Ecto neural progenitor cell (in vitro differentiated cells): Measurements from ENCODE around the gene TFEB.
A peak's percentile ranks its signal among the peaks of the same experiment; 100 is the strongest.

Experiments
- DNase-seq: peaks from one replicate; pipeline ENCODE4 v3.0.0-alpha.2; 2018; ENCODE audit warnings: low spot score

TFEB gene

DNA sequence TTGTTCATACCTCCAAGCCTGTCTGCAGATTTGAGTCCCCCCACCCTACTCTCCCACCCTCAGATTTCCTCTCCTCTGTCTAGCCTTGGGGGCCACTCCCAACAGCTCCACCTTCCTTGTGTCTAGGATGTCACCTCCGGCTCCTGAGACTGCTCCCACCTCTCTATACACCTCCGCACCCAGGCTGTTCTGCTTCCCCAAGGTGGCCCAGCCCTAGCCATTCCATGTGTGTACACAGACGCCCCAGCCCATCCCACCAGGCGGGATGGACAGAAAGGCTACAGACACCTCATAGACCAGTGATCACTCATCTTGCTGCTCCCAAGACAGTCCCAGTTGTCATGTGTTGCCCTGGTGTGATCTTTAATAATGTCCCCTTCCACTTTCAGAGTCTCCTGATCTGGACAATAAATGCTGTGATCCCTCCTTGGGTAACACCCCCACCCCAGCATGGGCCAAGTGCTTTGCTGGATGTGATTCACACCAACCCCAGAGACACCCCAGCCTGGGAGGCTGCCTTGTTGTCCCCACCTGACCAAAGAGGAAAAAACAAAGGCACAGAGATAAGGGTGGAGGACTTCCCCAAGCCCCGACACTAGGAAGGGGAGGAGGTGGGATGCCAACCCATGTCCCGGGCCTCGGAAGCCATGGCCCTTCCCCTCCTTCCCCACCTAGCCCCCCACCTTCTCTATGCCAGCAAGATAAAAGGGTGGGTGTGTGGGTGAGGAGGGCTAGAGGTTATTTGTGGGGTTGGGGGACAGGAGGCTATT lies 61.0 kb downstream of the TFEB start:
- DNase-seq = no peak

DNA sequence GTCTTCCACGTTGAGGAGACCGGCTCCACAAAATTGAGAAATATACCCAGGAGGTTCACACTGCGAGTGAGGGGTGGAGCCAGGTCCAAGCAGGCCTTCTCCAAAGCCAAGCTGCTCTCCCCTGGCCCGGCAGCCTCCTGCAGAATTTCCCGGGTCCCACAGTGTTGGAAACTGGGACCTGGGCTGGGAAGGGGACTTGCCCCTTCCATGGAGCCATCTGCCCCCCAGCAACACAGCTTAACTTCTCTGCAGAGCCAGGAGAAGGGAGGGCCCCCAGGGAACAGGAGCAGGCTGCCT lies 61.8 kb downstream of the TFEB start:
- DNase-seq = no peak

DNA sequence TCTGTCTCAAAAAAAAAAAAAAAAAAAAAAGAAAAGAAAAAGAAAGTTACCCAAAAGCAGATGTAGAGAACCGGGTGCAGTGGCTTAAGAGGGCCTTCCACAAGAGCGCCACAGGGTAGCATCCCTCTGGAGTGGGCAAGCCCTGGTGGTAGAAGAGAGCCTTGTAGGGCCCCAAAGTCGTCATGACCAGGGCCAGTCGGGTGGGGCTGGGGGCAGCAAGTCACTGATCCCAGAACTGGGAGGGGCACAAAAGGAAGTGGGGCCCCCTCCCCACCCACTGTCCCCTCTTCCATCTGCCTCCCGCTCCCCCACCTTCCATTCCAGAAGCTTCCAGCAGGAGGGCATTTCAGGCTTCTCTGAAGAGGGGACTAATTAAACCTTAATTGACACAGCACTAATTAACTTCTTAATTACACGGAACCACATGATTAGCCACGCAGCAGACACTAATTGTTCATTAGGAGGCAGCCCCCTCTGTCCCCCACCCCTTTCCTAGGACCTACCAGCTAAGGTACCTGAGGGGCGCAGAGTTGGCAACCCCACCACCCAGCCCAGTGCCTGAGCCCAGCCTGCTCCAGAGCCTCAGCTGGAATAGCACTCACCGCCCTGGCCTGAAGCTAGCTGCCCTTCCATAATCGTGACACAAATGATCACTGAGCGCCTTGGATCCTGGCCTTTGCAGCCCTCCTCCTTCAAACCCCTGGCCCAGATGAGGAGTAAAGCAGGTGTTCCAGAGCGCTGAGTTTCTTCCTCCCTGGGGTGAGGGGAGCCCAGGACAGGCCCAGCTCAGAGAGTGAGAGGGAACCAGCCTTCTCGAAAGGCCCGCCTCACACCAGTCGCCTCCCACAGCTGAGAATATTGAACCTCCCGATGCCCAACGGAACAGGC lies 62.3 kb downstream of the TFEB start:
- DNase-seq = no peak

DNA sequence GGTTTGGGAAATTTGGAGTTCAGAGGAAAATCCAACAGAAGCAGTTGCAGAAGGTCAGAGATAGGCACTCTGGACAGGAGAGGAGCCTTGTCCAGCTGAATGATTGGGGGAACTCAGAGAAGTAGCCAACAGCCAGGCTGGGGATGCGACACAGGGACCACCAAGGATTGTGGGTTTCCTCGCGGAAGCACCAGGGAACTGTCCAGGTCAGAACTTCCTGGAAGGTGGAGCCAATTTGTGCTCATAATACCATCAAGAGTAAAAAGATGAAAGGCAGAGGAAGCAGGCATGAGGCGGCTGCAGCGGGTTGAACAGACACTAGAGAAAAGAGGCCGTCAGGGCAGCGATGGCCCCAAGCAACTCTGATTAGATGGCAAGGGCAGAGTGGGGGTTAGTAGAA lies 63.4 kb downstream of the TFEB start:
- DNase-seq = no peak

DNA sequence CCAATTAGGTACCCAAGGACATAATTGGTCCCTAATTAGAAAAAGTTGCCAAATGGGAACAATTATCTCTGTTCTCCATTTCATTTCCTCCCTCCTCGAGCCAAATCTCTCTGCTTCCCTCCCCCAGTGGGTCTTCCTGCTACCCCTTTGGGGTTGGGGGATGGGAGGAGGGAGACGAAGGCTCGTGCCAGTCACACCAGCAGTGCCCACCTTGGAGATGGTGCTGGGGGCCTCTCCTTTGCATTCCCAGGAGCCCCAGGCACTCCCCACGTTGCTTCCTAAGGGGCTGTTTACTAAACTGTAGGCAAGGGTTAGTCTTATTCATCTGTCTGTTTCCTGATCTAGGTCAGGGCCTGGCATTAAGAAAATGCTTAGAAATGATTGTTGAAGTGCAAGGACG lies 64.0 kb downstream of the TFEB start:
- no peak for DNase-seq

DNA sequence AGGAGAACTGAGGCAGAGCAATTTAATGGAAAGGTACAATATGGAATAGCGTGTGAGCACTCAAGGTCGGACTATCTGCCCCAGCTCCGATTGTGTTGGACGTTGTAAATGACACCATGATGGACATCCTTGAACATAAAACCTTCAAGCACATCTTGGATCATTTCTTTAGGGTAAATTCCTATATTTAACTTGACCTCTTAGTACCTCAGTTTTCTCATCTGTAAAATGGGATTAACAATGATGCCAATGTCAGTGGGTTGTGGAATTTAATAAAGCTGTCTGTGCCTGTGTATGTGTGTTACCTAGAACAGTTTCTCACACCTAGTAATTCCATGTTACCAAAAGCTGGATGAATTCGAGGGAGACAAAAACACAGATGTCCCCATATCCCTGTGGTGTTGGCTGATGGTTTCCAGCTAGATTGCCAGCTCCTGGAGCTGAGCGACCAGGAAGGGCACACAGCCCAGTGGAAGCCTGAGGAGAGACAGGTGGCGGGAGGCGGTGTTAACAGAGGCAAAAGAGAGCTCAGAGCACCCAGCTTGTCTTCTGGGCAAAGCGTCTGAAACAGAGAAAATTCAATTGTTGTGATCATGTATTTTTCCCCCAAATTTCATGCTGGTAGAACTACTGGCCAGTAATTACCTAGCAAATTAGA lies 64.6 kb downstream of the TFEB start:
- DNase-seq = no peak

DNA sequence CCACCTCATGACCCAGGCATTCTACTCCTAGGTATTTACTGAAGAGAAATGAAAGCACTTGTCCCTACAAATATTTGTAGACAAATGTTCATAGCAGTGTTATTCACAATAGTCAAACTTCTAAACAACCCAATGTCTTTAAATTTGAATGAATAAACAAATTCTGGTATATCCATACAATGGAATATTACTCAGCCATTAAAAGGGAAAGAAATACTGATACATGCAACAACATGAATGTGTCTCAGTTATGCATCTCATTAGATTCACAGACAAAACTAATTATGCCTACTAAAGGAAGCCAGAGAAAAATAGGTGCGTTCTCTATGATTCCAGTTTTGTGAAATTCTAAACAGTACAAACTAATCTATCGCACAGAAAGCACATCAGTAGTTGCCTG lies 66.4 kb downstream of the TFEB start:
- DNase-seq = no peak

DNA sequence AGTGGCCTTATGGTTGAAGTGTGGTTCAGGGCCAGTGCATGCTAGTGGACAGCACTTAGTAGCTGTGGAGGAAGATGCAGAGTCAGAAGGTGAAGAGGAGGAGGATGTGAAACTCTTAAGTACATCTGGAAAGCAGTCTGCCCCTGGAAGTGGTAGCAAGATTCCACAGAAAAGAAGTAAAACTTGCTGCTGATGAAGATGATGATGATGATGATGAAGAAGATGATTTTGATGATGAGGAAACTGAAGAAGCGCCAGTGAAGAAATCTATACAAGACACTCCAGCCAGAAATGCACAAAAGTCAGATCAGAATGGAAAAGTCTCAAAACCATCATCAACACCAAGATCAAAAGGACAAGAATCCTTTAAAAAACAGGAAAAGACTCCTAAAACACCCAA lies 68.2 kb downstream of the TFEB start:
- DNase-seq = no peak

DNA sequence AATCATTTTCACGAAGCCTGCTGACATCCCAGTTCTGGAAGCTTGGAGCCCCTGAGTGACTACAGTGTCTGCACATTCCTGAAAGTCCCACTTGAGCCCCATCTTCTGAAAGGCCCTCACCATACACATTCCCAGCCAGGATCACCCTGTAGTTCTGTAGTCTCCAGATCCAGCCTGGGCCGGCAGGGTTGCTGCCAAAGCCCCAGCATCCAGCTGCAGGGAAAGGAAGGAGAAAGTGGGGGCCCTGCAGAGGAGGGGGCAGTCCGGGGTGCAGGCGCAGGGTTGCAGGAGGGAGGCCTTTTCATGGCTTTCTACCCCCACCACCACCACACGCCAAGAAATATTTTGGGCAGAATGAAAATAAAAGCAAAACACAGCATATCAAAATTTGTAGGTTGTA lies 71.1 kb downstream of the TFEB start:
- no peak for DNase-seq

DNA sequence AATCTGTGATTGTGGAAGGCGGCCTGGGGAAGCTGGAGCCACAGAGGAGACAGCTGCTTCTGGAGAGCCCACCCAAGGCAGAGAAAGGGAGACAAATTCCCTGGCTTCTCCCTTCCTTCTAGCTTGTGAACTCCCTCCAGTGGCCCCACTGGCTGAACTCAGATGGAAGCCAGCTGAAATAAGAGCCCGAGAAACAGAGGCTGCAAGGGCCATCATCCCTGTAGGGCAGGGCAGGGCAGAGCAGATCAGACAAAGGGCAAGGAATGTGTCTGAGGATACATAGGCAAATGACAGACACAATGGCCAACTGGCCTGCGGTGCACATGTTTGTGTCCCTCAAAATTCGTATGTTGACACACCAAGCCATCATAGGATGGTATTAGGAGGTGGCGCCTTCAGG lies 71.8 kb downstream of the TFEB start:
- peak; percentile 50 for DNase-seq

DNA sequence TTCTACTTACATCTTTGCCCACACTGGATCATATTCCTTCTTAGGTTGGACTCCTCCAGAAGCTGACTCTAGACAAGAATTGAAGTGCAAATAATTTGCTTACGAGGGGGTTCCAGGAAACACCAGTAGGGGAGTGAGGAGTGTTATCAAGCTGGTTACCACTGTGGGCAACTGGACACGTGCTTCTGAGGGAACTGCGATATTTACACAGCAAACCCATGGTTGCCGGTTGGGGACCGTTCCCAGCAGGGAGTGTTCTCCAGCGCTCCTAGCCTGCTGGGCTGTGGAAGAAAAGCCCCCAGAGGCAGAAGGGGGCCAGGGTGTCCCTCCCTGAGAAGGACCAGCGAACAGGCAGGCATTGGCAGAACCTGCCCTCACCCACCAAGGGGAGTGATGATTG lies 75.5 kb downstream of the TFEB start:
- no peak for DNase-seq

DNA sequence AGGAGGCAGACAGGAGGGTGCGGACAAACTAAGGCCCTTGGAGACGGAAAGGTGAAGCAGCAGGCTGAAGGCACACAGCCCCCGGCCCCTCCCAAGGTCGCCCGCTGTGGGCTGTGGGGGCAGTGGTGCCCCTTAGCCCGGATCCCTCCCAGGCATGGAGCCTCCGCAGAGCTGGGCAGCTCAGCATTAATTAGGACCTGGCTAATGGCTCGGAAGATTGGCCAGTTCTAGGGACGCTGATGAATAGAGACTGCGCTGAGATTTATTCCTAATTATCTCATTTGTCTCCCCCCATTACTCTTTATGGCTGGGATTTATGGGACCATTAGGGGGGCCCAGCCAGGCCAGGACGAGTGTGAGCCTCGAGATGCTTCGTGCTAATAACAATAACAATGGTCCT lies 76.8 kb downstream of the TFEB start:
- no peak for DNase-seq

DNA sequence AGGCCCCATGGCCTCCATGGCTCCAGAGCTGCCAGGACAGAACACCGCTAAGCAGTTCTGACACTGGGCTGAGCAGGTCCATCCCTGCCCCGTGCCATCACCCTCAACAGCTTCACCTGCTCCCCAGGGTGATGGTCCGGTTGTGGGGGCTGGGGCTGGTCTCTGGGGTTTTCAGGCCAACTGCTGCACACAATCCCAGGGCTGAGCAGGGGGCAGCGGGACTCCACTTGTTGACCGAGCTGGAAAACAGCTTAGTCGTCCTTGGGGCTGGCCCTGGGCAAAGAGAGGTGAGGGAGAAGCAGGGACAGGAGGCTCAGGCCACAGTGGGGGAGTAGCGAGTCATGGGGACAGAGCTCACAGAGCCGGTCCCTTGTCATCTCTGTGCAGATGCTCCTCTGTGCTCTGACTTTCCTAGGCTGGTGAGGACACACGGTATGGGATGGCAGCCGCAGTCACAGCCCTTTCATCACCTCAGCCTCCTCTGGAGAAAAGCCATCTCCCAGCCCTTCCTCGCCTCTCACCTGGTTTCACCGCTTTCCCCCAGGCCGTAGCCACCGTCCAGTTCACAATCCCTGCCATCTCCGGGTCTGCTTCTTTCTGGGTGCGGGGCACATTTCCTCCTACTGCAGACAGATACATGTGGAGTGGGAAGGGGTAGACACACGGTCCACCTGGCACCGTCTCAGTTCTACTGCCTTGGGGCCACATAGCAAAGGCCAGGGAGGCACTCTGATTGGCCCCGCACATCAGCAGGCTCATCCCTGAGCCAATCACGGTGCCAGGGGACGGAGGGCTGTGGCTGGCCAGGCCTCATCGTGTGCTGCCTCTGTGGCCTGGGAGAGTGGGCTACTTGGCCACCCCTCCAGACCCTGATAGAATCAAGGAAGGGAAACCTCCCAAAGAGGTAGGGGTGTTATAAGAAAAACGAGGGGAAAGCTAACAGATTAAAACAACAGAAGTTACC lies 78.0 kb downstream of the TFEB start:
- DNase-seq = no peak

DNA sequence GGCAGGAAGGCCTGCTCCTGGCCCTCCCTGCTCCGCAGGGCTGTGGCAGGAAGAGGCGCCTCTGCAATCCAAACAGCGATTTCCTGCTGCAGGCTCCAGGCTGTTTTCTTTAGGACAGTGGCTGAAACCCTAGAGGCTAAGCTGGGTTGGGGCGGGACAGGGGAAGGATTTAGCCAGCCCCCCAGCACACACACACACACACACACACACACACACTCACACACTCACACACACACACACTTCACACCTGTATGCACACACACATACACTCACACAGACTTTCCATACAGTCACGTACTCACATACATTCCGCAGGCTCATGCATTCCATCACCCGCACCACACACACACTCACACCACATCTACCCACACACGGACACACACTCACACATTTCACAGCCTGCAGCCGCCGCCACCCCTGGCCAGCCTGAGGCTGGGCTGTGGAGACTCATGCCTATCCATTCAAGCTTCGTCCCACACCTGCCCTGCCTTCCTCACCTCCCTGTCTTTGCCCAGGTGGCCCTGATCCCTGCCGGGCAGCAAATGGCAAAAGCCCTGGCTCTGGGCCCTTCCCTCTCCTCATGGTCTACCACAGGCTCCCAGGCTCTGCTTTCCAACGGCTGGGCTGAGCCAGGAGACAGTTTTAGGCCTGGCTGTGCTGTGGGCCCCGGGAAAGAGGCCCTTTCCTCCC lies 79.3 kb downstream of the TFEB start:
- DNase-seq = no peak

DNA sequence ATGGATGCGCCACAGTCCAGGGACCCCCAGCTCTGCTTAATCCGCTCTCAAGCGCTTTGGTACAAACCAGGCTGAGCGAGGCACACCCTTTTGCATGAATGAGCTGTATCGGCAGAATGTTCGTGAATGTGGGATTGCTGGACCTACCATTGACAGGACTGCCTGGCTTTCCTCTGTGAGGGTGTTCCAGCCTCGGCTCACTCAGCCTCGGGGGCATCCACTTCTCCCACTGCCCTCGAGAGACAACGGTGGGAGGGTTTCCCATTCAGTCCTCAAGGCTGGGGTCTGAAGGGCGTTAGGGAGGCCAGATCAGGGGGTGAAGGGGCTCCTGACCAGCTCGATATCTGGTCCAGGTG lies 79.8 kb downstream of the TFEB start:
- DNase-seq = no peak

DNA sequence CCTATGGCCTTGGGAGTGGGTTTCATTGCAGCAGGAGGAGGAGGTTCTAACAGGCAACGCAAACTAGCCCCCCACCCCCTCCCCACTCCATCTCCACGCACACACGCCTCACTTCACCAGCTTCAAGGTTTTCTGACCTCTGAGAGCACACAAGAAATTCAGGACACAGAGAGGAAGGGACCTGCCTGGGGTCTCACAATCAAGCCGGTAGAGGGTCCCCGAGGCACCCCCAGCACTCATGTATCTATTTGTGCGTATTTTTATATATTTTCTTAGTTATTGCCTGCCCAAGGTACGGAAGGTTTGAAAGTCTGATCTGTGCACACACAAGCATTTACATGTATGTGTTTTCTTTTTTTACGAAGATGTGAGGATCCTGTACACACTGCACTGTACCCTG lies 80.2 kb downstream of the TFEB start:
- no peak for DNase-seq

DNA sequence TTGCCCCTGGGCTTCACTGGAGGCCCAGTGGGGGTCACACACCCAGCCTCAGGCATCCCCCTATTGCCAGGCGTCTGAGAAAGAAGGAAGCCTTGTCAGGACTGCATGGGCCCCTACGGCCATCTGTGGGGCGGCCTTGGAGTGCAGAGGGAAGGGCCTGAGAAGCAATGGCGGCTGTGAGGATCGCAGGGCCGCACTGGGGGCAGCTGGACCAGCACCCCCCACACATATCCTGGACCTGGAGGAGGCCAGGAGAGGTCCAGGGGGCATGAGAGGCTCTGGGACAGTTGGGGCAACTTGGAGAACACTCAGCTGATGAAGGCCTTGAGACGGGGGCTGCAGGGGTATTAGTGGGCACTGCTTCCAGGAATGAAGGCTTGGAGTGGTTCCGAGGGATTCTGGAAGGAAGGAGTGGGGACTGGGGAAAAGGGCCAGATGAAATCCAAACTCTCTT lies 80.7 kb downstream of the TFEB start:
- DNase-seq = no peak

DNA sequence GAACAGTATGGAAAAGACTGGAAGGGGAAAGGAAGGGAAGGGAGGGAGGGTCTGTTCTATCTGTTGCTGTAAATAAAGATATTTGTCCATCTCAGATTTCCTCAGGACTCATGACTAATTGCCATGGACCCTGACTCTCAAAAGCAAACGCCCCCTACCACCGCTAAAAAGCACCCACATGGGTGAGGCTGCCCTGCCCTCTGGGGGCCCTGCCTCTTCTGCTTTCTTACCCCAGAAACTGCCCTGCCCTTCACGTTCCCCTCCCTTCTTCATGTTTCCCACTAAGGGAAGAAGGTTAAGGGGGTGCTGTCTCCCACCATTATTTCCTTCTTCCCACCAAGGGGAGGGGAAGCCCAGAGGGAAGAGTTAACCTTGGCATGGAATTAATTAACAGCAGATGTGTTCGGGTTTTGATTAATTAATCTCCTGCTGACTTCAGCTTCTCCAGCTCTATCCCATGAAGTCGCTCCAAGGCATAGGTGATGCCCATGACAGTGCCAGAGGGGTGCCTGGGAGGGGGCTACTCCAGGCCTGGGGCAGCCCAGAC lies 81.2 kb downstream of the TFEB start:
- DNase-seq = no peak

DNA sequence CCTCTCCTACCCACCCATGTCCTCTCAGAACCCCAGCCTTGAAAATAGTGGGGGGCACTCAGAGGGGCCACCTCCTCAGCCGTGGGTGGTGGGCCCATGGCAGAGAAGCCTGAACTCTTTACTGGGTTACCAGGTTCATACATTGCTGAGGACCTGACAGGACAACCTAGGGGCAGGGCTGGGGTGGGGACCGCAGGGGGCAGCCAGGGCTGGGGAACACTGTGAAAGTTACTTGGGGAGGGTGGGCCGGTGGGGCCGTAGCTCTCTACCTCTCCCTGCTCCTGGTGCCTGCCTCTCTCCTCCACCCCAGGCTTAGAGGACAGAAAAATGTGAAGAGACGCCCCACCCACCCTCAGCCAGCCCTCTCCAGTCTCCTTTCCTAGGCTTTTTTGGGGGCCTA lies 81.7 kb downstream of the TFEB start:
- no peak for DNase-seq

DNA sequence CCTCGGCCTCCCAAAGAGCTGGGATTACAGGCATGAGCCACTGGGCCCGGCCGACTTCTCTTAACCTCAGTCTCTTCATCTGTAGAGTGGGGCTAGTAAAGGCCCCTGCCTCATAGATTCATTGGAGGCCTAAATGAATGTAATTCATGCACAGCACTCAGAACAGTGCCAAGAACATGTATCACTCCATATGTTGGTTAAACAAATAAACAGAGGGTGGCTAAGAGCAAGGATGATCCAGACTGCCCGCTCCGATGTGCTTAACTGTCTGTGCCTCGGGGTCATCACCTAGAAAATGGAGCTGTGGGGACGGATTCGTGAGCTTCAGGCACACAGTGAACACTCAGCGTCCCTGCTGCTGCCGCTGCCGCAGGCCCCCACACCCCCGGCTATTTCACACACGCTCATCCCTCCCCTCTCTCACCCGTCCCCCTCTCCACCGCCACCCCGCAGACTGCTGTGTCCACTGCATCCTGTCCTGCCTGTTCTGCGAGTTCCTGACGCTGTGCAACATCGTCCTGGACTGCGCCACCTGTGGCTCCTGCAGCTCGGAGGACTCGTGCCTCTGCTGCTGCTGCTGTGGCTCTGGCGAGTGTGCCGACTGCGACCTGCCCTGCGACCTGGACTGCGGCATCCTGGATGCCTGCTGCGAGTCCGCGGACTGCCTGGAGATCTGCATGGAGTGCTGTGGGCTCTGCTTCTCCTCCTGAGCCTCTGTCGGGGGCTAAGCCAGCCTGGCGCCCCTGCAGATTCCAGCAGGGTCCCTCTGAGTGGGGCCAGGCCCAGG lies 82.3 kb downstream of the TFEB start:
- DNase-seq = no peak
